ENCODE results near the gene C19orf81. TPM values are rescaled to one million over a fixed set of nuclear protein-coding genes. Genes with fewer than 3 reads are reported as not detected.

Gene C19orf81
- total and polyA plus RNA-seq, 2 of the 8 experiments (the other 6 are each of a cell fraction or from before 2014, with no cell fraction given) = 11.7 to 13.0 TPM

GRCh38 chr19:50632151-50632835 is 17.0 kb upstream of the C19orf81 start:
- no peak overlapping the region for H3K9ac ChIP-seq (replicated peaks in 1 of 4; ENCODE audit: extremely low read depth in 1 of 4, low read depth in 3 of 4, low read length in 3 of 4)
- H4K20me1 ChIP-seq (replicated peaks in 1 of 2; ENCODE audit: control insufficient read depth in 1 of 2, insufficient read depth in 2 of 2, low read length in 2 of 2) = peaks cover 0 to 2% of the 10 kb centered on the region in 2 experiments
- no peak overlapping the region for H2AFZ ChIP-seq (ENCODE audit: low read length)
- DNase-seq (ENCODE audit: low read depth in 1 of 2, low spot score in 2 of 2) (no peak), FAIRE-seq (no peak)
- H4K91ac ChIP-seq (replicated peaks; ENCODE audit: insufficient read length, low read length) = no peak overlapping the region
- no peak overlapping the region for H3K56ac ChIP-seq (replicated peaks; ENCODE audit: insufficient read length, low read depth, low read length)
- no peak overlapping the region for H3K18ac ChIP-seq (ENCODE audit: extremely low read depth, low read length)
- H2AK5ac ChIP-seq (ENCODE audit: low read depth, low read length) = no peak overlapping the region
- CTCF ChIA-PET (ENCODE audit: partially characterized antibody) = interaction anchor here (0.7 to 0.9 kb wide), 2 partner anchors 73 to 95 kb away, joined by 3 read pairs; no protein-coding TSS in a partner anchor
- TF ChIP-seq SP1 (IDR thresholded peaks at IDR 0.05; ENCODE audit: low read depth, low read length) (no peak), RAD21 (IDR thresholded peaks at IDR 0.05 in 1 of 2, conservative IDR thresholded peaks at IDR 0.05 in 1 of 2; ENCODE audit: low read depth in 2 of 2, low read length in 2 of 2) (peak in 1 of 2 experiments; percentile 12; a peak in 2 of 4 replicates), CTCF (IDR thresholded peaks at IDR 0.05; ENCODE audit: control extremely low read depth in 1 of 3, insufficient read depth in 1 of 3, low read depth in 1 of 3, low read length in 3 of 3) (peak; percentile 33 to 64 (median 38))
- no peaks in the 10 kb centered on the region for H3K23me2 ChIP-seq (ENCODE audit: low read depth, low read length)
- H3K27ac ChIP-seq (ENCODE audit: low read depth, low read length) = no peak overlapping the region
- no peaks in the 10 kb centered on the region for H3K79me2 ChIP-seq (ENCODE audit: control insufficient read depth in 1 of 2, insufficient read depth in 2 of 2, low read length in 2 of 2)
- H4K5ac ChIP-seq (ENCODE audit: insufficient read length, low read depth, low read length) = no peak overlapping the region
- no peak overlapping the region for H4K8ac ChIP-seq (ENCODE audit: extremely low read depth, insufficient read depth, low read length)
- no peaks in the 10 kb centered on the region; a peak in 1 of 8 replicates for H3K36me3 ChIP-seq (ENCODE audit: control insufficient read depth in 2 of 4, insufficient read depth in 4 of 4, low read length in 3 of 4)
- no peak overlapping the region for H3K4me3 ChIP-seq (ENCODE audit: extremely low read depth in 1 of 4, insufficient read depth in 2 of 4, low read depth in 3 of 4, low read length in 4 of 4)
- H3K9me3 ChIP-seq (ENCODE audit: insufficient read depth in 2 of 2, low read depth in 1 of 2, low read length in 1 of 2) = peaks cover 18 to 20% of the 10 kb centered on the region in 2 experiments
- H3K14ac ChIP-seq (ENCODE audit: insufficient read length) = no peak overlapping the region
- no peak overlapping the region for H2BK12ac ChIP-seq (ENCODE audit: low read depth, low read length)
- H3K4ac ChIP-seq (replicated peaks; ENCODE audit: insufficient read length, low read depth, low read length) = no peak overlapping the region
- H3K27me3 ChIP-seq (replicated peaks in 1 of 4; ENCODE audit: control insufficient read depth in 3 of 4, extremely low read depth in 1 of 4, insufficient read depth in 3 of 4, low read length in 3 of 4) = no peaks in the 10 kb centered on the region
- no peak overlapping the region for H2BK120ac ChIP-seq (replicated peaks; ENCODE audit: low read depth, low read length)
- no peak overlapping the region for H2BK15ac ChIP-seq (ENCODE audit: low read length)
- H2BK5ac ChIP-seq (ENCODE audit: low read depth, low read length) = no peak overlapping the region
- POLR2A ChIA-PET (ENCODE audit: partially characterized antibody) = interaction anchor here (1.0 kb wide), 1 partner anchor 164 kb away, joined by 3 read pairs; no protein-coding TSS in a partner anchor
- WGBS, 2 experiments (ENCODE audit: extremely low coverage in 1 of 2, insufficient coverage in 1 of 2, insufficient read length in 1 of 2, insufficient replicate concordance in 2 of 2, low coverage in 1 of 2, low lambda C conversion rate in 2 of 2, missing lambda C conversion rate in 1 of 2) = 86% methylated on average over 17 of the region's 20 CpGs; no CpG with 5 or more reads in 1 of the 2 experiments
- 0 out of 7 replicates have a peak, but pooled peaks cover 0 to 4% (median 0%) of the 10 kb centered on the region in 4 experiments for H3K4me1 ChIP-seq (replicated peaks in 1 of 4; ENCODE audit: control insufficient read depth in 3 of 4, insufficient read depth in 4 of 4, low read length in 3 of 4)
- no peak overlapping the region for H2BK20ac ChIP-seq (ENCODE audit: low read length)
- no peak overlapping the region for H3K23ac ChIP-seq (ENCODE audit: insufficient read length)
- no peak overlapping the region for H3K4me2 ChIP-seq (ENCODE audit: insufficient read depth in 1 of 2, low read depth in 2 of 2, low read length in 2 of 2)
- H3K79me1 ChIP-seq (ENCODE audit: low read depth, low read length) = no peaks in the 10 kb centered on the region
